BE2C (cell line): ENCODE results near the gene BCKDHB.

Experiments used
- DNase-seq: peaks from one replicate; pipeline ENCODE4 v3.0.0-alpha.2; 2020
- H3K27me3 ChIP-seq: fragments of 250-450 bp; sonication (Bioruptor Pico); 2 replicates; pipeline ENCODE4 v1.5.1; 2020; ENCODE audit warnings: mild to moderate bottlenecking
- H3K36me3 ChIP-seq: fragments of 250-450 bp; sonication (Bioruptor Pico); 2 replicates; pipeline ENCODE4 v1.5.1; 2020; ENCODE audit warnings: mild to moderate bottlenecking
- H3K4me1 ChIP-seq: fragments of 250-450 bp; sonication (Bioruptor Pico); 2 replicates; pipeline ENCODE4 v1.5.1; 2020
- H3K4me3 ChIP-seq: 2 replicates; pipeline ENCODE4 v1.5.1; 2011; ENCODE audit warnings: low read depth, low read length
- H3K9me3 ChIP-seq: fragments of 250-450 bp; sonication (Bioruptor Pico); 2 replicates; pipeline ENCODE4 v1.5.1; 2020
- TF ChIP-seq, protein P1 (sequence below): IDR thresholded peaks from 2 replicates; pipeline ENCODE4 v1.5.1; 2012; ENCODE audit warnings: mild to moderate bottlenecking, low read depth, low read length

The BCKDHB gene

DNA sequence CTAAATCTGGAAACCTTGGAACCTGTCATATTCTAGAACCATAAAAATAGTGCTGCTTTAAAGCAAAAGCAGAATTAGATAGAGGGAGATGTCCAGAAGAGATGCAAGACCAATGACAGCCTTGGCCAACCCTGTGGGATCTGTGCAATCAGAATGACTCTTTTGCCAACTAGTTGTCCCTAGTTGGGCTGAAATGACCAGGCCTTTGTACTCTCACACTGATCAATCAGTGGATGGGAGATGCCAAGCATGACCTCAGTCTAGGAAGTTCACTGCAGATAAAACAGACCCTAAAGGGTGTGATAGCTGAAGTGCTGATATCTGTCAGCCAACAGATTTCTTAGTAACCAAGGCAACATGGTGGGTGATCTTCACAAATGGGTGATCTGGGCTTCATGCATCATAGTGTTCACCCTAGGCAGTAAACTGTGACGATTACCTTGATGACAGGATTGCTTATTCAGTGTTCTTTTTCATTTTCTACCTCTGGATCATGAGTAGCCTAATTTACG, 52.1 kb downstream of the BCKDHB start:
- TF ChIP-seq, protein P1, sequence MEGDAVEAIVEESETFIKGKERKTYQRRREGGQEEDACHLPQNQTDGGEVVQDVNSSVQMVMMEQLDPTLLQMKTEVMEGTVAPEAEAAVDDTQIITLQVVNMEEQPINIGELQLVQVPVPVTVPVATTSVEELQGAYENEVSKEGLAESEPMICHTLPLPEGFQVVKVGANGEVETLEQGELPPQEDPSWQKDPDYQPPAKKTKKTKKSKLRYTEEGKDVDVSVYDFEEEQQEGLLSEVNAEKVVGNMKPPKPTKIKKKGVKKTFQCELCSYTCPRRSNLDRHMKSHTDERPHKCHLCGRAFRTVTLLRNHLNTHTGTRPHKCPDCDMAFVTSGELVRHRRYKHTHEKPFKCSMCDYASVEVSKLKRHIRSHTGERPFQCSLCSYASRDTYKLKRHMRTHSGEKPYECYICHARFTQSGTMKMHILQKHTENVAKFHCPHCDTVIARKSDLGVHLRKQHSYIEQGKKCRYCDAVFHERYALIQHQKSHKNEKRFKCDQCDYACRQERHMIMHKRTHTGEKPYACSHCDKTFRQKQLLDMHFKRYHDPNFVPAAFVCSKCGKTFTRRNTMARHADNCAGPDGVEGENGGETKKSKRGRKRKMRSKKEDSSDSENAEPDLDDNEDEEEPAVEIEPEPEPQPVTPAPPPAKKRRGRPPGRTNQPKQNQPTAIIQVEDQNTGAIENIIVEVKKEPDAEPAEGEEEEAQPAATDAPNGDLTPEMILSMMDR, result no peak
- no peak for DNase-seq
- Histone ChIP-seq H3K27me3 (no peaks in the 10 kb centered on the region), H3K9me3 (no peaks in the 10 kb centered on the region), H3K4me1 (peaks cover 16% of the 10 kb centered on the region), H3K4me3 (no peak overlapping the region), H3K36me3 (no peaks in the 10 kb centered on the region)

DNA sequence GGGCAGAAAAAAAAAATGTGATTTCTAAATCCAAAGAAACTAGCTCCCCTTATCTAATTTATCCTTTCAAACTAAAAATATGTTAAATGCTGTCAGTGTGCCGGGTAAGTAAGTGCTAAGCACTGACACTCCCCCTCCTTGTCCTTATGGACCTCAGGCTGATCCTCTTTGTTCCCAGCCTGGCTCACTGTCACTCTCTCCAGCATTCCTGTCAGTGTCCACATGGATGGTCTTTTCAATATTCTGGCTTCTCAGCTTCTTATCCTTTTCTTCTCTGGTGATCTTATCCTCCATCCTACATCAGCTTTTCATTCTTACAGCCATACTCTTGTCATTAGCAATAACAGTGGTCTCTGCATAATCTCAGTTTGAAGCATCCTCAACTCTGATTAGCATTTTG, 55.0 kb downstream of the BCKDHB start:
- peaks cover 20% of the 10 kb centered on the region for H3K4me1 ChIP-seq
- H3K27me3 ChIP-seq, result no peaks in the 10 kb centered on the region
- H3K4me3 ChIP-seq, result no peak overlapping the region
- no peaks in the 10 kb centered on the region for H3K36me3 ChIP-seq
- H3K9me3 ChIP-seq, result no peaks in the 10 kb centered on the region
- TF ChIP-seq, protein P1, result no peak
- no peak for DNase-seq

DNA sequence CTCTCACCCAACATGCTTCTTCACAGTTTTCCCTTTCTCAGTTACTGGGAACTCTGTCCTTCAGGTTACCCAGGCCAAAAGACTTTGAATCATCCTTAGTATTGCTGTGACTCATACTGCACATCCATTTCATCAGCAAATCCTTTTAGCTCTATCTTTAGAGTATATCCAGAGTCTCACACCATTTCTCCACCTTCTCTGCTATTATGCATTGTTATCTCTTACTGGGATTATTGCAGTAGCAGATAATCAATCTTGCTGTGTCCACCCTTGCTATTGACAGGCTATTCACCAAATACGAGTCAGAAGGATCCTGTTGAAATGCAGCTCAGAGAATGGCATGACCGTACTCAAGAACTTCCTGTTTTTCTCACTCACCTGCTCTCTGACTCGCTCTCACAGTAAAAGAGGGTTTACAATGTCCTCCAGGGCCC, 57.3 kb downstream of the BCKDHB start:
- peaks cover 15% of the 10 kb centered on the region; the same call in 1 of the 2 replicates for H3K4me1 ChIP-seq
- no peaks in the 10 kb centered on the region for H3K9me3 ChIP-seq
- no peak overlapping the region for H3K4me3 ChIP-seq
- H3K27me3 ChIP-seq, result no peaks in the 10 kb centered on the region
- TF ChIP-seq, protein P1, result no peak
- H3K36me3 ChIP-seq, result no peaks in the 10 kb centered on the region
- no peak for DNase-seq

DNA sequence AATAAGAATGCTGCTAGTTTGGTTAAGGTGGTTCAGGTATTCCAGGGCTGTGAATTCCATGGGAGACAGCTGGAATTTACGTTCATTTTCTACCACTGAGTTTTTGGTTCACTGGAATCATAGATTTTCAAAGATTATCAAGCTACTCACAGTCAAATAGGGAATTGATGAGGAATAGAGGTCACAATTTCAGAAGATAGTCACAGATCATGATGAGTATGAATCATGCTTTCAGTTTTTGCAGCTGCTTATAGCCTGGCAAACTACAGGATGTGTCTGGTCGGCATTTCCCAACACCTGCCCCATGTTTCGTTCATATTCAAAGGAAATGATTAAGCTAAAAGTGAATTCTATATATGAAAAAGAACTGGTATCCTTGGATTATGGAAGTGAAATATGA, 58.7 kb downstream of the BCKDHB start:
- TF ChIP-seq, protein P1, result no peak
- Histone ChIP-seq H3K4me1 (peaks cover 15% of the 10 kb centered on the region; the same call in 1 of the 2 replicates), H3K4me3 (no peak overlapping the region), H3K36me3 (no peaks in the 10 kb centered on the region), H3K9me3 (no peaks in the 10 kb centered on the region), H3K27me3 (no peaks in the 10 kb centered on the region)
- DNase-seq, result no peak

DNA sequence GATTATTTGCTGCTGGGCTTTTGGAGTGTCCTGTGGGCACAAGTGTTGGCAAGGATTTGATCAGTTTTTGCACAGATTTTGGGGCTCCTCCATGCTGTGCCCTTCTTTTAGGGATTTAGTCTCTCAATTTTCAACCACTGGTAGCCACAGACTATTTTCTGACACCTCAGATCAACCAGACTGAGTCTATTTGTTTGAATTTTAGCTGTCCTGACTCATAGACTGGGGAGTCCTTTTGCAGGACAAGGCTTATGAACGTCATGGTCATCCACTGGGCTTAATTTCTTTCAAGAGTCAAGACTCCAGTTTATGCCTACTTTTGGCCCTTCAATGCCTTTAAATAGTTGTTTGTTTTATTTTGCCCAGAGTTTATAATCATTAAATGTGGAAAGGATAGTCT, 59.3 kb downstream of the BCKDHB start:
- H3K27me3 ChIP-seq, result no peaks in the 10 kb centered on the region
- DNase-seq, result no peak
- no peaks in the 10 kb centered on the region for H3K36me3 ChIP-seq
- H3K4me1 ChIP-seq, result peaks cover 15% of the 10 kb centered on the region; the same call in 1 of the 2 replicates
- H3K9me3 ChIP-seq, result no peaks in the 10 kb centered on the region
- no peak overlapping the region for H3K4me3 ChIP-seq
- TF ChIP-seq, protein P1, result no peak

DNA sequence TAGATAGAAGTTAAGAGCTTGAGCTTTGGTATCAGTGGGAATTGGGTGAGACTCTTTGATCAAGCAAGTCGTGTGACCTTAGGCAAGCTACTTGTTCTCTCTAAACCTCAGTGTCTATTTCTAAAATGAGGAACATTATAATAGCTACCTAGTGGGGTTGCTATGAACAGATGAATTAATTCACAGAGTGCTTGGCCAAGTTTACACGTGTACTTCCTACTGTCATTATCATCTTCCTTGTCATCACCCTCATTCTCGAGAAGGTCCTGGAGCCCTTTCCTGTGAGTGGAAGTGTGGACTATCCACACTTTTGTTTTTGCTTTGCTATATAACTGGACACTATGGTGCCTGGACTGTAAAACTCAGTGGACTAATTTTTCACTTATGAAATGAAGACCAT, 64.0 kb downstream of the BCKDHB start:
- TF ChIP-seq, protein P1, result no peak
- no peak for DNase-seq
- Histone ChIP-seq H3K4me3 (no peak overlapping the region), H3K4me1 (0 out of 2 replicates have a peak, but pooled peaks cover 4% of the 10 kb centered on the region), H3K36me3 (no peaks in the 10 kb centered on the region), H3K9me3 (no peaks in the 10 kb centered on the region), H3K27me3 (no peaks in the 10 kb centered on the region)
